T-helper 17 cell (primary cell): ENCODE results near the gene PWWP2B. TPM values are rescaled to one million over a fixed set of nuclear protein-coding genes. Genes with fewer than 3 reads are reported as not detected.
"Not testable (repeated sequence)": the region's sequence is repeated elsewhere in the genome, so short reads cannot be mapped to it uniquely, and the experiment has no call there.

Source experiments
- ATAC-seq: fragments of 150-1000 bp; cut with Tn5 transposase; 2 replicates; pipeline ENCODE4 v1.10.0; 2021; ENCODE audit warnings: mild to moderate bottlenecking, moderate library complexity
- DNase-seq, 3 donors: peaks; one replicate each; pipeline versions ENCODE4 v3.0.0 to v3.0.0-alpha.2; 2020 to 2021
- H3K9me3 ChIP-seq: one replicate; pipeline ENCODE4 v1.7.0; 2013; ENCODE audit warnings: low read length, mild to moderate bottlenecking; ENCODE audit not compliant: control insufficient read depth, poor library complexity, severe bottlenecking
- H3K27ac Mint-ChIP-seq: one replicate; pipeline ENCODE4 v1.8.0; 2022; ENCODE audit warnings: mild to moderate bottlenecking, moderate library complexity, mixed read lengths
- H3K27me3 Mint-ChIP-seq: one replicate; pipeline ENCODE4 v1.8.0; 2022; ENCODE audit warnings: mixed read lengths
- H3K36me3 Mint-ChIP-seq: one replicate; pipeline ENCODE4 v1.8.0; 2022; ENCODE audit warnings: low read depth, mixed read lengths
- H3K4me1 Mint-ChIP-seq: one replicate; pipeline ENCODE4 v1.8.0; 2022; ENCODE audit warnings: mild to moderate bottlenecking, mixed read lengths
- H3K4me3 Mint-ChIP-seq: one replicate; pipeline ENCODE4 v1.8.0; 2022; ENCODE audit warnings: mild to moderate bottlenecking, moderate library complexity, mixed read lengths
- total RNA-seq, 4 donors: library from RNA in 2 of 4; stranded (reverse) in 2 of 4; gene quantifications; one replicate each; pipeline ENCODE4 v1.2.3 and lab custom pipeline; 2022 to 2026

PWWP2B gene
- total RNA-seq: 10 to 100 TPM; 15.7 to 16.7 TPM
- 9.8 to 12.4 reads per million in 2 donors for total RNA-seq (lab: John Stamatoyannopoulos, UW)

GRCh38 chr10:132397036-132397541 is at the start of gene PWWP2B:
Gene PWWP2B (plus strand): TSS chr10:132397200. CDS start chr10:132397227, 27 bp downstream.
- peak; percentile 64 for ATAC-seq
- H3K9me3 ChIP-seq: no peaks in the 10 kb centered on the region
- peak within 1 kb of the TSS; percentile 74 for H3K27ac Mint-ChIP-seq
- H3K36me3 Mint-ChIP-seq: no peaks in the 10 kb centered on the region
- H3K27me3 Mint-ChIP-seq: no peaks in the 10 kb centered on the region
- peak within 1 kb of the TSS; percentile 96 for H3K4me3 Mint-ChIP-seq
- peaks cover 11% of the 10 kb centered on the region for H3K4me1 Mint-ChIP-seq
- DNase-seq: peak; percentile 56 to 67 (median 59)

- H3K4me3 Mint-ChIP-seq: no peak overlapping the region
- H3K9me3 ChIP-seq: no peaks in the 10 kb centered on the region
- H3K27ac Mint-ChIP-seq: no peak overlapping the region
- DNase-seq: no peak
- no peak for ATAC-seq
- H3K4me1 Mint-ChIP-seq: peaks cover 2% of the 10 kb centered on the region
- no peaks in the 10 kb centered on the region for H3K27me3 Mint-ChIP-seq
- H3K36me3 Mint-ChIP-seq: peaks cover 2% of the 10 kb centered on the region
Measured at GRCh38 chr10:132347211-132347930, 49.6 kb upstream of the PWWP2B start.

- DNase-seq (no peak), ATAC-seq (no peak)
- H3K36me3 Mint-ChIP-seq: no peaks in the 10 kb centered on the region
- no peaks in the 10 kb centered on the region for H3K9me3 ChIP-seq
- no peak overlapping the region for H3K4me3 Mint-ChIP-seq
- H3K4me1 Mint-ChIP-seq: peaks cover 5% of the 10 kb centered on the region
- no peaks in the 10 kb centered on the region for H3K27me3 Mint-ChIP-seq
- H3K27ac Mint-ChIP-seq: no peak overlapping the region
Measured at GRCh38 chr10:132347931-132348267, 49.1 kb upstream of the PWWP2B start.

- no peaks in the 10 kb centered on the region for H3K36me3 Mint-ChIP-seq
- peaks cover 8% of the 10 kb centered on the region for H3K4me1 Mint-ChIP-seq
- H3K27ac Mint-ChIP-seq: no peak overlapping the region
- DNase-seq (no peak), ATAC-seq (no peak)
- H3K9me3 ChIP-seq: no peaks in the 10 kb centered on the region
- H3K27me3 Mint-ChIP-seq: no peaks in the 10 kb centered on the region
- H3K4me3 Mint-ChIP-seq: no peak overlapping the region
Measured at GRCh38 chr10:132349766-132350165, 47.2 kb upstream of the PWWP2B start.

GRCh38 chr10:132350391-132350790 is 46.6 kb upstream of the PWWP2B start:
- H3K27ac Mint-ChIP-seq: no peak overlapping the region
- no peaks in the 10 kb centered on the region for H3K27me3 Mint-ChIP-seq
- ATAC-seq: no peak
- H3K9me3 ChIP-seq: no peaks in the 10 kb centered on the region
- H3K36me3 Mint-ChIP-seq: no peaks in the 10 kb centered on the region
- H3K4me1 Mint-ChIP-seq: peaks cover 6% of the 10 kb centered on the region
- H3K4me3 Mint-ChIP-seq: no peak overlapping the region
- DNase-seq: no peak

GRCh38 chr10:132350946-132351345 is 46.1 kb upstream of the PWWP2B start:
- DNase-seq (no peak), ATAC-seq (no peak)
- Mint-ChIP-seq H3K4me1 (peaks cover 6% of the 10 kb centered on the region), H3K27me3 (no peaks in the 10 kb centered on the region), H3K4me3 (no peak overlapping the region), H3K36me3 (no peaks in the 10 kb centered on the region), H3K27ac (no peak overlapping the region)
- H3K9me3 ChIP-seq: no peaks in the 10 kb centered on the region

- no peak overlapping the region for H3K27ac Mint-ChIP-seq
- H3K9me3 ChIP-seq: no peaks in the 10 kb centered on the region
- H3K4me3 Mint-ChIP-seq: no peak overlapping the region
- no peaks in the 10 kb centered on the region for H3K36me3 Mint-ChIP-seq
- ATAC-seq (no peak), DNase-seq (no peak)
- H3K4me1 Mint-ChIP-seq: peaks cover 6% of the 10 kb centered on the region
- H3K27me3 Mint-ChIP-seq: no peaks in the 10 kb centered on the region
Measured at GRCh38 chr10:132351611-132352010, 45.4 kb upstream of the PWWP2B start.

GRCh38 chr10:132352462-132353308 is 44.3 kb upstream of the PWWP2B start:
- H3K27ac Mint-ChIP-seq: peak overlapping the region; percentile 14
- peak overlapping the region; percentile 41 for H3K4me3 Mint-ChIP-seq
- not testable (repeated sequence) for H3K27me3 Mint-ChIP-seq, H3K4me1 Mint-ChIP-seq, H3K36me3 Mint-ChIP-seq, H3K9me3 ChIP-seq
- DNase-seq (peak; percentile 57 to 73 (median 61)), ATAC-seq (peak; percentile 86)

GRCh38 chr10:132353456-132354355 is 43.3 kb upstream of the PWWP2B start:
- H3K36me3 Mint-ChIP-seq: no peaks in the 10 kb centered on the region
- peaks cover 6% of the 10 kb centered on the region for H3K4me1 Mint-ChIP-seq
- H3K27me3 Mint-ChIP-seq: no peaks in the 10 kb centered on the region
- no peaks in the 10 kb centered on the region for H3K9me3 ChIP-seq
- H3K27ac Mint-ChIP-seq: no peak overlapping the region
- H3K4me3 Mint-ChIP-seq: peak overlapping the region; percentile 41
- DNase-seq (no peak), ATAC-seq (no peak)

GRCh38 chr10:132354356-132355094 is 42.5 kb upstream of the PWWP2B start:
- ATAC-seq (no peak), DNase-seq (no peak)
- Mint-ChIP-seq H3K4me3 (no peak overlapping the region), H3K4me1 (peaks cover 6% of the 10 kb centered on the region), H3K27ac (no peak overlapping the region), H3K27me3 (no peaks in the 10 kb centered on the region), H3K36me3 (no peaks in the 10 kb centered on the region)
- no peaks in the 10 kb centered on the region for H3K9me3 ChIP-seq

- H3K27ac Mint-ChIP-seq: no peak overlapping the region
- peaks cover 6% of the 10 kb centered on the region for H3K4me1 Mint-ChIP-seq
- H3K27me3 Mint-ChIP-seq: no peaks in the 10 kb centered on the region
- no peak overlapping the region for H3K4me3 Mint-ChIP-seq
- DNase-seq (no peak), ATAC-seq (no peak)
- no peaks in the 10 kb centered on the region for H3K9me3 ChIP-seq
- no peaks in the 10 kb centered on the region for H3K36me3 Mint-ChIP-seq
Measured at GRCh38 chr10:132355297-132355696, 41.7 kb upstream of the PWWP2B start.

- no peaks in the 10 kb centered on the region for H3K36me3 Mint-ChIP-seq
- no peak overlapping the region for H3K27ac Mint-ChIP-seq
- H3K27me3 Mint-ChIP-seq: no peaks in the 10 kb centered on the region
- DNase-seq (no peak), ATAC-seq (no peak)
- H3K4me3 Mint-ChIP-seq: no peak overlapping the region
- H3K9me3 ChIP-seq: no peaks in the 10 kb centered on the region
- peaks cover 6% of the 10 kb centered on the region for H3K4me1 Mint-ChIP-seq
Measured at GRCh38 chr10:132355754-132356153, 41.2 kb upstream of the PWWP2B start.
